Kidney (tissue), 14 donors: ENCODE measurements around the gene CELF4. TPM values are rescaled to one million over a fixed set of nuclear protein-coding genes. Genes with fewer than 3 reads are reported as not detected.
A peak's percentile ranks its signal among the peaks of the same experiment; 100 is the strongest.

Experiments
- DNase-seq, 5 donors: peaks; one replicate each; pipeline ENCODE4 v3.0.0-alpha.2; 2013 to 2020
- FAIRE-seq: peaks from 2 replicates; lab custom pipeline; 2012; peaks lifted over from hg19 to GRCh38; lab: Jason Lieb, UNC
- H3K27ac ChIP-seq, 2 donors: one replicate each; pipeline ENCODE4 v1.7.0; 2013; ENCODE audit warnings: low read depth in 2 of 2, low read length in 2 of 2, inconsistent platforms in 1 of 2
- H3K27me3 ChIP-seq: one replicate; pipeline ENCODE4 v1.7.1; 2013; ENCODE audit warnings: low read length, inconsistent platforms; ENCODE audit not compliant: control insufficient read depth, insufficient read depth
- H3K36me3 ChIP-seq, 3 donors: one replicate each; pipeline versions ENCODE4 v1.7.0 to v1.7.1; 2013; ENCODE audit warnings: low read length in 3 of 3, control low read depth in 1 of 3, inconsistent platforms in 1 of 3; ENCODE audit not compliant: insufficient read depth in 3 of 3, control insufficient read depth in 2 of 3
- H3K4me1 ChIP-seq, 3 donors: one replicate each; pipeline versions ENCODE4 v1.7.0 to v1.7.1; 2013; ENCODE audit warnings: low read length in 3 of 3, inconsistent platforms in 1 of 3, low read depth in 1 of 3; ENCODE audit not compliant: control insufficient read depth in 2 of 3, insufficient read depth in 2 of 3
- H3K4me3 ChIP-seq, 3 donors: one replicate each; pipeline versions ENCODE4 v1.7.0 to v1.8.1; 2013; ENCODE audit warnings: low read length in 3 of 3, control low read depth in 1 of 3, inconsistent platforms in 1 of 3
- H3K9ac ChIP-seq, 3 donors: one replicate each; pipeline versions ENCODE4 v1.7.0 to v1.7.1; 2013; ENCODE audit warnings: low read length in 3 of 3, control low read depth in 1 of 3, inconsistent platforms in 1 of 3
- H3K9me3 ChIP-seq, 3 donors: one replicate each; pipeline versions ENCODE4 v1.7.0 to v1.7.1; 2013; ENCODE audit warnings: low read length in 3 of 3, control low read depth in 1 of 3, inconsistent platforms in 1 of 3; ENCODE audit not compliant: control insufficient read depth in 2 of 3, insufficient read depth in 1 of 3
- intact Hi-C: fragments of 100-400 bp; cut with DNase I; formaldehyde crosslinking; loops from one replicate; pipeline ENCODE4 v1.11.1; 2022
- polyA plus RNA-seq: library from polyadenylated mRNA; stranded (reverse); fragments of 350-450 nt; fragmentation: Illumina TruSeq; extraction: RNeasy Lipid Tissue Mini Kit (QIAGEN cat#74804); gene quantifications from one replicate; pipeline ENCODE4 v1.2.3, GENCODE V29; 2014; ENCODE audit warnings: low read depth, low replicate concordance; ENCODE audit not compliant: insufficient read depth
- total RNA-seq: library from RNA; stranded (reverse); fragmentation: NEBNext Ultra II Directional; extraction: Animal tissue kit (Norgen Biotek cat#: 25700); gene quantifications from one replicate; pipeline ENCODE4 v1.2.1, GENCODE V29; 2021
- TF ChIP-seq, protein P1 (sequence below): IDR thresholded peaks from 3 replicates; pipeline ENCODE4 v1.5.1; 2012; ENCODE audit warnings: mild to moderate bottlenecking, moderate library complexity, borderline replicate concordance; ENCODE audit not compliant: insufficient read depth; ENCODE audit errors: extremely low read depth
- donor health status: control.
- donor health status: control.
- donor health status: control.
- donor health status: control.
- donor health status: control.
- donor health status: DM: yes; HTN: yes; CAD: no.
- donor health status: Normal renal cell carcinoma (clear cell type).

The CELF4 gene
- total and polyA plus RNA-seq, 2 donors from 2014 or later: 0.85 to 1.5 TPM

- peaks cover 0 to 12% (median 8%) of the 10 kb centered on the region in 3 donors for H3K4me1 ChIP-seq
- no peaks in the 10 kb centered on the region for H3K27me3 ChIP-seq
- H3K4me3 ChIP-seq: no peak overlapping the region
- peak overlapping the region in 1 of 2 donors; percentile 69 for H3K27ac ChIP-seq
- intact Hi-C loops: no loop called here
- H3K9ac ChIP-seq: peak overlapping the region in 1 of 3 donors; percentile 19
- no peaks in the 10 kb centered on the region for H3K36me3 ChIP-seq
- TF ChIP-seq, protein P1, sequence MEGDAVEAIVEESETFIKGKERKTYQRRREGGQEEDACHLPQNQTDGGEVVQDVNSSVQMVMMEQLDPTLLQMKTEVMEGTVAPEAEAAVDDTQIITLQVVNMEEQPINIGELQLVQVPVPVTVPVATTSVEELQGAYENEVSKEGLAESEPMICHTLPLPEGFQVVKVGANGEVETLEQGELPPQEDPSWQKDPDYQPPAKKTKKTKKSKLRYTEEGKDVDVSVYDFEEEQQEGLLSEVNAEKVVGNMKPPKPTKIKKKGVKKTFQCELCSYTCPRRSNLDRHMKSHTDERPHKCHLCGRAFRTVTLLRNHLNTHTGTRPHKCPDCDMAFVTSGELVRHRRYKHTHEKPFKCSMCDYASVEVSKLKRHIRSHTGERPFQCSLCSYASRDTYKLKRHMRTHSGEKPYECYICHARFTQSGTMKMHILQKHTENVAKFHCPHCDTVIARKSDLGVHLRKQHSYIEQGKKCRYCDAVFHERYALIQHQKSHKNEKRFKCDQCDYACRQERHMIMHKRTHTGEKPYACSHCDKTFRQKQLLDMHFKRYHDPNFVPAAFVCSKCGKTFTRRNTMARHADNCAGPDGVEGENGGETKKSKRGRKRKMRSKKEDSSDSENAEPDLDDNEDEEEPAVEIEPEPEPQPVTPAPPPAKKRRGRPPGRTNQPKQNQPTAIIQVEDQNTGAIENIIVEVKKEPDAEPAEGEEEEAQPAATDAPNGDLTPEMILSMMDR: no peak
- FAIRE-seq (no peak), DNase-seq (peak in 4 of 5 donors; percentile 36 to 66 (median 40))
- no peaks in the 10 kb centered on the region for H3K9me3 ChIP-seq
Measured at GRCh38 chr18:37298816-37299215, 266.8 kb downstream of the CELF4 start.

DNA sequence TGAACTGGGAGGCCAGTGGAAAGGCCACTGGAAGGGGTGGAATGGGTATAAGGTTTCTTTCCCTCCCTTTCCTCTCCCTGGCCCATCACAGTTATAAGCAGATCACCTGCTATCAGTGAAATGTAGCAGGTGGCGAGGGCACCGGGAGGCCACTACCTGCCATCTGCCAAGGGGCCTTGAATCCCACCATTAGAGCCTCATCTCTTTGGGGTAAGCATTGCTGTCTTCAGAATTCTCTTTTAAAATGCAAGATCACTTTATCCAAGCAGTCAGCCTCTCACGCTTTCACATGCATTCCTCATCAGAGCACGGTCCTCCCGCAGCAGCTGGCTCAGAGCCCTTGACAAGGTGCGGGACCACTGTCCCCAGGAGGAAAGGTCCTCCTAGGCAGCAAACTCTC, 268.5 kb downstream of the CELF4 start:
- Histone ChIP-seq H3K36me3 (no peaks in the 10 kb centered on the region), H3K4me3 (no peak overlapping the region), H3K27me3 (no peaks in the 10 kb centered on the region), H3K4me1 (peaks cover 0 to 12% (median 8%) of the 10 kb centered on the region in 3 donors), H3K9ac (no peak overlapping the region), H3K9me3 (no peaks in the 10 kb centered on the region), H3K27ac (no peak overlapping the region)
- DNase-seq (no peak), FAIRE-seq (no peak)
- intact Hi-C loops: no loop called here
- TF ChIP-seq, protein P1: no peak

GRCh38 chr18:37294951-37295350, 270.6 kb downstream of the CELF4 start:
- TF ChIP-seq, protein P1: peak; percentile 25
- Histone ChIP-seq H3K36me3 (no peaks in the 10 kb centered on the region), H3K27me3 (no peaks in the 10 kb centered on the region), H3K9ac (no peak overlapping the region), H3K9me3 (no peaks in the 10 kb centered on the region), H3K27ac (no peak overlapping the region), H3K4me3 (no peak overlapping the region), H3K4me1 (peaks cover 0 to 12% (median 8%) of the 10 kb centered on the region in 3 donors)
- no peak for FAIRE-seq
- DNase-seq: peak in 2 of 5 donors; percentile 28 to 40
- intact Hi-C loops: no loop called here

- no peak overlapping the region for H3K27ac ChIP-seq
- DNase-seq (no peak), FAIRE-seq (no peak)
- TF ChIP-seq, protein P1: no peak
- no peaks in the 10 kb centered on the region for H3K4me1 ChIP-seq
- H3K4me3 ChIP-seq: no peak overlapping the region
- intact Hi-C loops: no loop called here
- no peaks in the 10 kb centered on the region for H3K27me3 ChIP-seq
- no peaks in the 10 kb centered on the region for H3K9me3 ChIP-seq
- no peaks in the 10 kb centered on the region for H3K36me3 ChIP-seq
- H3K9ac ChIP-seq: no peak overlapping the region
Measured at GRCh38 chr18:37293359-37293758, 272.2 kb downstream of the CELF4 start.
